ENCODE measurements around the gene POGLUT3.
A peak's percentile ranks its signal among the peaks of the same experiment; 100 is the strongest.

The POGLUT3 gene, protein sequence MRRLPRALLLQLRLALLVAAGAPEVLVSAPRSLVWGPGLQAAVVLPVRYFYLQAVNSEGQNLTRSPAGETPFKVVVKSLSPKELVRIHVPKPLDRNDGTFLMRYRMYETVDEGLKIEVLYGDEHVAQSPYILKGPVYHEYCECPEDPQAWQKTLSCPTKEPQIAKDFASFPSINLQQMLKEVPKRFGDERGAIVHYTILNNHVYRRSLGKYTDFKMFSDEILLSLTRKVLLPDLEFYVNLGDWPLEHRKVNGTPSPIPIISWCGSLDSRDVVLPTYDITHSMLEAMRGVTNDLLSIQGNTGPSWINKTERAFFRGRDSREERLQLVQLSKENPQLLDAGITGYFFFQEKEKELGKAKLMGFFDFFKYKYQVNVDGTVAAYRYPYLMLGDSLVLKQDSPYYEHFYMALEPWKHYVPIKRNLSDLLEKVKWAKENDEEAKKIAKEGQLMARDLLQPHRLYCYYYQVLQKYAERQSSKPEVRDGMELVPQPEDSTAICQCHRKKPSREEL

DNA sequence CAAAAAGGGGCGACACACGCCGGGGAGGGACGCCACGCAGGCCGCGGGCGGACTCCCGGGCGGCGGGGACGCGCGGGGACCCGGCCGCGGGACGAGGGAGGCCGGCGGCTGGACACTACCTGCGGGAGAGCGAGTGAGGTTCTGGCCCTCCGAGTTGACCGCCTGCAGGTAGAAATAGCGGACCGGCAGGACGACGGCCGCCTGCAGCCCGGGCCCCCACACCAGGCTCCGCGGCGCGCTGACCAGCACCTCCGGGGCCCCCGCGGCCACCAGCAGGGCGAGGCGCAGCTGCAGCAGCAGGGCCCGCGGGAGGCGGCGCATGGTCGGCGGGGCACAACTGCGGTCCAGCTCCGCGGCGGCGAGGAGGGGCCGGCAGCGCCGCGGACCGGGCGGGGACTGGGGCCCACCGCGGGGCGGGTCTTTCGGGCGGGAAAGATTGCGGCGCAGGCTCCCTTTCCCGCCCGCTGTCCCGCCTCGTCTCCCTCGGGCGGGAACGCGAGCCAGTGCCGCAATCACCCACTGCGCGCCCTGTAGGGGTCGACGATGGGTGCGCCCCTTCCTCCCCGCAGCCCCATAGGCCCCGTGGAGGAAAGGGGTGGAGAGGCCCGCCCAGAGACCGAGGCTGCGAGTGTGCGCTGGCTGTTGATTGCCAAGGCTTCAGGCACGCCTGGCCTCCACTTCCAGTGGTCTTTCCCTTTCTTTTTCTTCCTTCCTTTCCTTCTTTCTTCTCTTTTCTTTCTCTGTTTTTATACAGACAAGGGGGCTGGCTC is at the start of gene POGLUT3:
TSS of gene POGLUT3 (minus strand) at position 339 of the 770 bp plus-strand sequence. CDS start at position 321, 18 bp downstream.
- peak; percentile 26 for DNase-seq

- no peak for DNase-seq
Measured at GRCh38 chr11:108545909-108546501, 47.8 kb upstream of the POGLUT3 start.

GRCh38 chr11:108543316-108543964 is 45.3 kb upstream of the POGLUT3 start:
- no peak for DNase-seq

- DNase-seq: no peak
Measured at GRCh38 chr11:108541531-108541930, 43.3 kb upstream of the POGLUT3 start.

DNA sequence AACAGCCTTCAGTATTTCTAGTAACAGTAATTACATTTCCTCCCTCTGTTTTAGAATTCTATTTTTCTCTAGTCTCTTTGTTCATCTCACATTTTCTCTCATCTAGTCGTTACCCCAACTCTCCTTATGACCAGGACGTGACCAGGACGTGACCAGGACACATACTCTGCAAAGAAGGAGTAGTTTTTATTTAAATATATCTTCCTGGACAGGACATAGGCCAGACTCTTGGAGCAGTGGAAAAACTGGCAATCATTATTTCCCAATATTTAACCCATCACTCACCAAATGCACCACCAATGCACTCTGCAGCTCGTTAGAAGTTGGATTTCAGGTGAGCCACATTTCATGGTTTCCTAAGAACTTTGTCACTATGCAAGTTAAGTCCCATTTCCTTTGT is 40.3 kb upstream of the POGLUT3 start:
- DNase-seq: no peak

DNA sequence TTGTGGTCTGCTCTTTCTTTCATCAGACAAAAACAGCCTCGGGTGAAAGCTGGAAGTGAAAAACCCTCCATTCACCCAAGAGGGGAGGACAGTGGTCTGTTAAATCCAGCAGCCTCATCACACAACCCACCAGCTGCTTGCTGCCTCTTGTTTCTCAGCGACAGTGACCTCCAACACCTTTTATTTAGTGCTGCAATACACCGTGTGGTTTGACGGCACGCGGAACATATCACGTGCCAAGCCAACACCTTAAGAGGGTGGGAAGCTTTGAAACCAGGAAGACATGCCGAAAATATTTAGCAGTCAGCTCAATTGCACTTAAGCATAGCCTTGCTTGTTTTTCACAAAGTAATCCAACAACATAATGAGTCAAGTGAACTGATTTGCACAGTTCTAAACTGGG is 39.8 kb upstream of the POGLUT3 start:
- no peak for DNase-seq

GRCh38 chr11:108536783-108537182 is 38.6 kb upstream of the POGLUT3 start:
- no peak for DNase-seq

DNA sequence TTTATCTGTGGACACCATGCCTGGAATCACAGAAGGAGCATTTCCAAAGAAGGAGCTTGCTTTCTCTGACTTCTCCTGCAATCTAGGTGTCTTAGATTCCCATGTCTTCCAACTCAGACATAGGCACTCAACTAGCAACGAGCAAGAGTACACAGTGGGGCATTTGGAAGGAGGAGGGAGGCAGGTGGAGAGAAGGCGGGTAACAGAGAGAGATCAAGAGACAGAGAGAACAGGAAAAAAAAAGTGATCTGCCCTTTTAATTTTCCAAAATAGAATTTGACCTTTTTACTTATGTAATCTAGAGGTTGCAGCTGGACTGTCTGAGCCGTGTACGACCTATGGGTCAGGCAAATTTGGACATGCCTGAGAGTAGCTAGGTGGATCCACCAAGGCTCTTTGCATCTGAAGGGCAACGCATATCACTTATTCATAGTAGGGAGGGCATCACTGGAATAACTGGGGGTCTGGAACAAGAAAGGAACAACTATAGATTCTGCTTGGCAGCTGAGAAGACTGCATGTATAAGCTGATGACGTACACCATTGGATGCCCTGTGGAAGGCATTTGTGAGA is 37.3 kb upstream of the POGLUT3 start:
- DNase-seq: no peak

GRCh38 chr11:108534274-108534882 is 36.2 kb upstream of the POGLUT3 start:
- no peak for DNase-seq

DNA sequence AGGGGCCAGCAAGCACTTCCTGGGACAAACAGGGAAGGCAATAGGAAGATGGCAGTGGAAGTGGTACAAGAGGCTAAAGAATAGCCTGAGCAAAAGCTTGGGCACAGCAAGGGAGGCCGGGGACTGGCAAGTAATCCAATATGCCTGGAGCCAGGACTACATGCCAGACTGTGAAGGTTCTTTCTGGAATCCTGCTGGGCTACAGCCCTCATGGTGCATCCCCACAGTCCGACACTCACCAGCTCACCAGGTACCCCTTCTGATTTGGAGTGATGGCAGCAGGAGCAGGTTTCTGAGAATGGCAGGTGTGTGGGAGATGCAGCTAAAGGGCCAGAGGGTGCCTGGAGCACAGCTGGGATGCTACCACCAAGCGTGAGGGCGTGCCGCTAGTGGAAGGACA is 32.2 kb upstream of the POGLUT3 start:
- DNase-seq: no peak

DNA sequence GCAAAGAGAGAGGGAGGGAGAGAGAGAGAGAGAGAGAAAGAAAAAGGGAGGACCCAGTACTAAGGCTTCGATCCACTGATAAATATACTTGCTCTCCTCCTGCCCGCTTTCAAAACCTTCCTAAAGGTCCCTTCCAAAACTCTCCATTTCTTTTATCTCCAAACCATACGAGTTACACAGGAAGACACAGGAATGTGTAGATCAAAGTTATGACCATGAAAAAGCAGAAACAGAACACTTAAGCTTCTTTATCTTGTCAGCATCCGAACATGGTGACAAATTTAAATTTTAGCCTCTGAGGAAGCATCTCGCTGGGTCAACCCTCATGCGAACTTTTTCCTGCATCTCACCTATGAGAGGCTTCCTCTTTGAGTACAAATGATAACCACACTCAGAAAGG is 29.2 kb upstream of the POGLUT3 start:
- DNase-seq: no peak

- no peak for DNase-seq
Measured at GRCh38 chr11:108525161-108525560, 27.0 kb upstream of the POGLUT3 start.

- DNase-seq: no peak
Measured at GRCh38 chr11:108524422-108524821, 26.2 kb upstream of the POGLUT3 start.

DNA sequence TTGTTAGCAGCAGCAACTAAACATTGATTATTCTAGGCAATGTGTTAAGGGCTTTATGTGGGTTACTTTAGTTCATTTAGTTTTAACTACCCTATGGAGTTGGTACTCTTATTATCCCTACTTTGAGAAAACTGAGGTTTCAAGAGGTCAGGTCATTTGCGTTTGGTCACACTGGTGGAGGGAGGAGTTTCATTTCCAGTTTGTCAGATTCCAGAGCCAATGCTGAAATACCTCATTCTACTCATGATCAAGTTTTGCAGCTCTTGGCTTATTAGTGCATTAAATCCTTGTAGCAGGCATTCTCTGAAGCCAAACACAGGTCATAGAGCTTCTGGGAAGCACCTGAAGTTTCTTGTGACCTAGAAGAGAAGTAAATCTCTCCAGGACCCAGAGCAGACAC is 24.1 kb upstream of the POGLUT3 start:
- no peak for DNase-seq

DNA sequence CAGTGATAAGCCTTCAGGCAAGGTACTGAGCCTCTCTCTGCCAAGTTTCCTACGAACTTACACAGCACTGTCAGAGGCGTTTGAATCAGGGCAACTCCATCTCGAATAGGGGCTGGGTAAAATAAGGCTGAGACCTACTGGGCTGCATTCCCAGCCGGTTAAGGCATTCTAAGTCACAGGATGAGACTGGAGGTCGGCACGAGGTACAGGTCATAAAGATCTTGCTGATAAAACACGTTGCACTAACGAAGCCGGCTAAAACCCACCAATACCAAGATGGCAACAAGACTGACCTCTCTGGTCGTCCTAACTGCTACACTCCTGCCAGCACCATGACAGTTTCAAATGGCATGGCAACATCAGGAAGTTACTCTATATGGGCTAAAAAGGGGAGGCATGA is 20.4 kb upstream of the POGLUT3 start:
- DNase-seq: no peak

DNA sequence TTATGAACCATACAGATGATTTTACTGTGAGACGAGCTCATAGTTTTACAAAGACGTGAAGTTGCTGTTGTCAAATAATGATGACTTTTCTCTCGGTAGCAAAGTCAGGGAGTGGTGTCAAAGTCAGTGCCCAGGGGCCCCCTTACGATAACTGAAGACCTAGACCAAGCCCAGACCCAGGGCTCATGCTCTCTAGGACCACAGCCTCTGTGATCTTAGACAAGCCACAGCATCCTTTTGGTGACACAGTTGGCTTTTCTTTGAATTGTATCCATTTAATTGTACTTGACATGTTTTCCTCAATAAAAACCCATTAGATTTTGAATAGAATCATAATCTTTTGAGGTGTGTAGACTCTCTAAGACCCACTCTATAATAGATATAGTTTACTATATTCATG is 17.9 kb upstream of the POGLUT3 start:
- no peak for DNase-seq

- DNase-seq: no peak
Measured at GRCh38 chr11:108512708-108513107, 14.5 kb upstream of the POGLUT3 start.

- no peak for DNase-seq
Measured at GRCh38 chr11:108511851-108512474, 13.8 kb upstream of the POGLUT3 start.

- no peak for DNase-seq
Measured at GRCh38 chr11:108508653-108509593, 10.7 kb upstream of the POGLUT3 start.

- no peak for DNase-seq
Measured at GRCh38 chr11:108501396-108501795, 3.2 kb upstream of the POGLUT3 start.

GRCh38 chr11:108500721-108501120 is 2.5 kb upstream of the POGLUT3 start:
- no peak for DNase-seq

All from NCI-H1048 (cell line).